Activated CD8-positive, alpha-beta memory T cell treated with anti-CD3 and anti-CD28 coated beads, Interleukin-2, amount 10 ng/mL, durations not matched to agents 7 days and 5 days (primary cell): ENCODE data around the gene WDR53. TPM values are rescaled to one million over a fixed set of nuclear protein-coding genes. Genes with fewer than 3 reads are reported as not detected.
"Not testable (repeated sequence)": the region's sequence is repeated elsewhere in the genome, so short reads cannot be mapped to it uniquely, and the experiment has no call there.

Experiments used
- ATAC-seq: fragments of 150-1000 bp; cut with Tn5 transposase; one replicate; pipeline ENCODE4 v1.10.0; 2021; ENCODE audit warnings: moderate library complexity
- CTCF ChIA-PET: fragments of 350-600 bp; sonication (Branson Sonifier 250); formaldehyde crosslinking; loops from one replicate; lab custom pipeline; 2021; ENCODE audit warnings: antibody characterized with exemption; lab: Charles Lee
- DNase-seq: peaks from one replicate; pipeline ENCODE4 v3.0.0-alpha.2; 2020
- H3K27ac Mint-ChIP-seq: one replicate; pipeline ENCODE4 v1.8.0; 2021; ENCODE audit warnings: mild to moderate bottlenecking, mixed read lengths
- H3K27me3 Mint-ChIP-seq: one replicate; pipeline ENCODE4 v1.8.0; 2021; ENCODE audit warnings: mixed read lengths
- H3K36me3 Mint-ChIP-seq: one replicate; pipeline ENCODE4 v1.8.0; 2021; ENCODE audit warnings: mild to moderate bottlenecking, mixed read lengths
- H3K4me1 Mint-ChIP-seq: one replicate; pipeline ENCODE4 v1.8.0; 2021; ENCODE audit warnings: mixed read lengths
- H3K4me3 Mint-ChIP-seq: one replicate; pipeline ENCODE4 v1.8.0; 2021; ENCODE audit warnings: mild to moderate bottlenecking, moderate library complexity, mixed read lengths
- H3K9me3 Mint-ChIP-seq: one replicate; pipeline ENCODE4 v1.8.0; 2022; ENCODE audit warnings: low read depth, mixed read lengths
- total RNA-seq, 2 experiments: library from RNA; stranded (reverse); gene quantifications; one replicate each; pipeline ENCODE4 v1.2.3, GENCODE V29; 2021

WDR53 gene
- total RNA-seq, 2 experiments from 2014 or later: 22.2 to 23.1 TPM

- H3K4me1 Mint-ChIP-seq: peaks cover 14% of the 10 kb centered on the region
- H3K4me3 Mint-ChIP-seq: peak overlapping the region; percentile 70
- CTCF ChIA-PET: interaction anchor here (1.1 to 1.9 kb wide), 4 partner anchors 11 to 69 kb away, joined by 3 to 8 read pairs (median 3); partner anchors contain the start of genes FBXO45 and WDR53
- peak; percentile 73 for DNase-seq
- peaks cover 24% of the 10 kb centered on the region for H3K27me3 Mint-ChIP-seq
- ATAC-seq: peak; percentile 42
- H3K9me3 Mint-ChIP-seq, H3K27ac Mint-ChIP-seq, H3K36me3 Mint-ChIP-seq: not testable (repeated sequence)
These were observed 29.8 kb upstream of the WDR53 start for GRCh38 chr3:196597971-196598733.

GRCh38 chr3:196596355-196596754, 28.0 kb upstream of the WDR53 start:
- DNase-seq (no peak), ATAC-seq (peak; percentile 39)
- Mint-ChIP-seq H3K36me3 (no peaks in the 10 kb centered on the region), H3K27ac (no peak overlapping the region), H3K27me3 (peaks cover 24% of the 10 kb centered on the region), H3K4me3 (no peak overlapping the region), H3K9me3 (no peaks in the 10 kb centered on the region), H3K4me1 (peaks cover 14% of the 10 kb centered on the region)
- CTCF ChIA-PET: interaction anchor here (0.9 to 1.1 kb wide), 2 partner anchors 9 to 68 kb away, joined by 4 to 6 read pairs; no protein-coding TSS in a partner anchor

DNA sequence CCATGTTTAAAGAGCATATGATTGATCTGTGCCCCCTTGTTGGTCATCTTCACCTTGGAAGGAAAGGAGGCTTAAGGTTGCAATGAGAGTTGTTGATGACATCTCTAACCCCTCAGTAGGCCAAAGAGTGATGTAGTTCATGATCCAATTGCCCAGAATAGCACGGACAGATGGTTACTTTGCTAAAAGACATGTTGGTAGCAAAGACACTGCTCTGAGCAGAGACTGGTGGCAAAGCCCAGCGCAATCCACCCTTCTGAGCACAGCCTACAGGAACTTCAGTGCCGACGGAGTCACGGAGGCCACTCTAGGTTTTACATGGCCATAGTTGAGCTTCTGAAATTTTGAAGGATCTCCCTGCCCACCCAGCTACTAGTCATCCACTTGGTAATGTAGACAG, 21.9 kb upstream of the WDR53 start:
- H3K27me3 Mint-ChIP-seq: no peaks in the 10 kb centered on the region
- H3K9me3 Mint-ChIP-seq: no peaks in the 10 kb centered on the region
- no peaks in the 10 kb centered on the region for H3K4me1 Mint-ChIP-seq
- CTCF ChIA-PET: interaction anchor here (0.7 to 1.8 kb wide), 4 partner anchors 12 to 62 kb away, joined by 3 to 4 read pairs (median 3); no protein-coding TSS in a partner anchor
- peak; percentile 30 for DNase-seq
- peaks cover 11% of the 10 kb centered on the region for H3K36me3 Mint-ChIP-seq
- no peak overlapping the region for H3K4me3 Mint-ChIP-seq
- ATAC-seq: no peak
- no peak overlapping the region for H3K27ac Mint-ChIP-seq

- no peak for DNase-seq
- no peaks in the 10 kb centered on the region for H3K9me3 Mint-ChIP-seq
- CTCF ChIA-PET: interaction anchor here (1.7 kb wide), 1 partner anchor 16 kb away, joined by 8 read pairs; the partner anchor contains the start of genes FBXO45 and WDR53
- H3K36me3 Mint-ChIP-seq: peaks cover 40% of the 10 kb centered on the region
- no peak for ATAC-seq
- peaks cover 5% of the 10 kb centered on the region for H3K4me1 Mint-ChIP-seq
- no peak overlapping the region for H3K27ac Mint-ChIP-seq
- H3K4me3 Mint-ChIP-seq: no peak overlapping the region
- no peaks in the 10 kb centered on the region for H3K27me3 Mint-ChIP-seq
These were observed 16.8 kb upstream of the WDR53 start for GRCh38 chr3:196585044-196585757.

DNA sequence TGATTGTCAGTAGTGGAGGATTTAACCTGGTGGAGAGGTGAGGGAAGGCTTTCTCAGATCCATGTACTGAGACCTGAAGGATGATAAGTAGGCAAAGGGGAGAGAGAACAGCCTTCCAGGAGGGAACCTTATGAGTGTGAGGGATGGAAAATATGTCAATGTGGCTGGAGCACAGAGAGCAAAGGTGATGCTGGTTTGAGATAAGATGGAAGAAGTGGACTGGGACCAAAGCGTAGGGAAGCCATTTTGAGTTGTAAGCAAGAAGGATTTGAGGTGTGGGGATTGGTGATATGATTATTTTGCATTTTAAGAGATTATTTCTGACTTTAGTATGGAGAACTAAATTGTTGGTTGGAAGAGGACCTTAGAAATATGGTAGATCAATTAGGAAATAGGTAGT, 4.0 kb upstream of the WDR53 start:
- CTCF ChIA-PET: interaction anchor here (1.0 to 2.2 kb wide), 4 partner anchors 13 to 43 kb away, joined by 3 to 7 read pairs (median 3); no protein-coding TSS in a partner anchor
- H3K9me3 Mint-ChIP-seq: no peaks in the 10 kb centered on the region
- peaks cover 7% of the 10 kb centered on the region for H3K36me3 Mint-ChIP-seq
- peaks cover 33% of the 10 kb centered on the region for H3K4me1 Mint-ChIP-seq
- no peak overlapping the region for H3K27ac Mint-ChIP-seq
- H3K27me3 Mint-ChIP-seq: no peaks in the 10 kb centered on the region
- DNase-seq (no peak), ATAC-seq (no peak)
- H3K4me3 Mint-ChIP-seq: no peak overlapping the region

DNA sequence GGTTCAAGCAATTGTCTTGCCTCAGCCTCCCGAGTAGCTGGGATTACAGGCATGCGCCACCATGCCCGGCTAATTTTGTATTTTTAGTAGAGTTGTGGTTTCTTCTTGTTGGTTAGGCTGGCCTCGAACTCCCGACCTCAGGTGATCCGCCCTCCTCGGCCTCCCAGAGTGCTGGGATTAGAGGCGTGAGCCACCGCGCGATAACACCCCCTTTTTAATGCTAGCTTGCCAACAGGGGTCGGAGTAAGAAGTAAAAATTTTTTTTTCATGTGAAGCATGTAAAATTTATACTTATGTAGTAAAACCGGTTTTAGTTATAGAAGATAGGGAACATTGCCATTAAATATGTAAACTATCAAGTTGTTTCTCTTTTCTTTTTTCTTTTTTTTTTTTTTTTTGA, 2.0 kb upstream of the WDR53 start:
- H3K9me3 Mint-ChIP-seq, H3K27ac Mint-ChIP-seq, DNase-seq, ATAC-seq, H3K27me3 Mint-ChIP-seq: not testable (repeated sequence)
- Mint-ChIP-seq H3K4me3 (peak overlapping the region; percentile 86), H3K36me3 (peaks cover 13% of the 10 kb centered on the region), H3K4me1 (peaks cover 39% of the 10 kb centered on the region)
- CTCF ChIA-PET: interaction anchor here (1.5 to 3.3 kb wide), 3 partner anchors 8 to 39 kb away, joined by 4 to 11 read pairs (median 8); no protein-coding TSS in a partner anchor

- Mint-ChIP-seq H3K27me3 (no peaks in the 10 kb centered on the region), H3K9me3 (no peaks in the 10 kb centered on the region), H3K4me1 (peaks cover 43% of the 10 kb centered on the region), H3K27ac (peak overlapping the region; percentile 87), H3K4me3 (peak overlapping the region; percentile 86), H3K36me3 (peaks cover 13% of the 10 kb centered on the region)
- DNase-seq (peak; percentile 77), ATAC-seq (peak; percentile 56)
- CTCF ChIA-PET: interaction anchor here (0.9 to 3.3 kb wide), 14 partner anchors 7 to 373 kb away, joined by 3 to 16 read pairs (median 4); partner anchors contain the start of genes NCBP2 and SENP5
These were observed 706 bp upstream of the WDR53 start for GRCh38 chr3:196569003-196569516.

DNA sequence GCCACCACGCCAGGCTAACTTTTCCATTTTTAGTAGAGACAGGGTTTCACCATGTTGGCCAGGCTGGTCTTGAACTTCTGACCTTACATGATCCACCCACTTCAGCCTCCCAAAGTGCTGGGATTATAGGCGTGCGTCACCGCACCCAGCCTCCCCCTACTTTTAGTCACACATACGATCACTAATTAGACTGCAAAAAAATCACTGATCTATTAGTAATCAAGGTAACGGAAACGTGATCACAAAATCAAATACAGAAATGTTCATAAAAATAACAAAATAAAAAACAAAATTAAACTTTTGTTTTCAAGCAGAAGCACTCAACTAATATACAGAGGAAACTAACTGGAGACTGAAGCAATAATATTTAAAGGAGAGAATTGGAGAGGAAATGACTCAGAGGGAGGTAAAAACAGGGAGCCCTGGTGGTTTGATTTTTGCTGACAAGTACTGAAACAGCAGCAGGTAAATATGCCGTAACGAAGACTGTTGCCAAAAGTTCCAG, 4.6 kb downstream of the WDR53 start:
- H3K4me1 Mint-ChIP-seq: peaks cover 56% of the 10 kb centered on the region
- H3K36me3 Mint-ChIP-seq: peaks cover 25% of the 10 kb centered on the region
- H3K27me3 Mint-ChIP-seq: no peaks in the 10 kb centered on the region
- H3K4me3 Mint-ChIP-seq: peak overlapping the region; percentile 23
- ATAC-seq (no peak), DNase-seq (peak; percentile 46)
- H3K27ac Mint-ChIP-seq: peak overlapping the region; percentile 90
- CTCF ChIA-PET: no interaction called here
- H3K9me3 Mint-ChIP-seq: no peaks in the 10 kb centered on the region

DNA sequence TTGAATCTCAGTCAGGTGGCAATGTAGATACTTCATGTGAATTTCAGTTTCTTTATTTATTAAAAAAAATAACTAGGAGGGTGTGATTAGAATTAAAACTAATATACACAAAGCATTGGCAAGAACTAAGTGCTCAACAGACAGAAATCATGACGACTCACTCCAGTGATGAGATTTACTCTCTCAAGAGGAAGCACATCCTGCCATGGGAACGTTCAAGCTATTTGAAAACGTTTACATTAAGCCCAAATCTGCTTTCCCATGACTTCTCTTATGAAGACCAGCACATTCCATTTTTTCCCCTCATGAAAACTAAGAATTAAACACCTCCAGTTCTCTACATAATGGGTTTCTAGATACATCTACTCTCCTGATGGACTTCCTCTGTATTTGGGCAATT, 8.5 kb downstream of the WDR53 start:
- H3K27me3 Mint-ChIP-seq: no peaks in the 10 kb centered on the region
- CTCF ChIA-PET: interaction anchor here (1.2 kb wide), 2 partner anchors 12 to 31 kb away, joined by 3 to 5 read pairs; no protein-coding TSS in a partner anchor
- peaks cover 34% of the 10 kb centered on the region for H3K4me1 Mint-ChIP-seq

GRCh38 chr3:196558476-196558875, 9.9 kb downstream of the WDR53 start:
- H3K36me3 Mint-ChIP-seq: peaks cover 24% of the 10 kb centered on the region
- CTCF ChIA-PET: interaction anchor here (0.6 kb wide), 1 partner anchor 20 kb away, joined by 4 read pairs; no protein-coding TSS in a partner anchor
- ATAC-seq: no peak

More for the DNA sequence above, 8.5 kb downstream of the WDR53 start:
- H3K27ac Mint-ChIP-seq: peak overlapping the region; percentile 14
- DNase-seq (no peak), ATAC-seq (no peak)
- peaks cover 20% of the 10 kb centered on the region for H3K36me3 Mint-ChIP-seq
- no peak overlapping the region for H3K4me3 Mint-ChIP-seq
- no peaks in the 10 kb centered on the region for H3K9me3 Mint-ChIP-seq

GRCh38 chr3:196557236-196557635, 11.1 kb downstream of the WDR53 start:
- ATAC-seq: no peak
- CTCF ChIA-PET: interaction anchor here (1.2 kb wide), 1 partner anchor 35 kb away, joined by 3 read pairs; no protein-coding TSS in a partner anchor
- Mint-ChIP-seq H3K27me3 (no peaks in the 10 kb centered on the region), H3K4me3 (no peak overlapping the region), H3K9me3 (no peaks in the 10 kb centered on the region), H3K4me1 (peaks cover 16% of the 10 kb centered on the region), H3K36me3 (peaks cover 22% of the 10 kb centered on the region), H3K27ac (no peak overlapping the region)
- DNase-seq: no peak

More at GRCh38 chr3:196558476-196558875, 9.9 kb downstream of the WDR53 start:
- no peak overlapping the region for H3K27ac Mint-ChIP-seq
- H3K9me3 Mint-ChIP-seq: no peaks in the 10 kb centered on the region
- H3K4me1 Mint-ChIP-seq: peaks cover 22% of the 10 kb centered on the region
- no peaks in the 10 kb centered on the region for H3K27me3 Mint-ChIP-seq
- no peak overlapping the region for H3K4me3 Mint-ChIP-seq
- DNase-seq: no peak

DNA sequence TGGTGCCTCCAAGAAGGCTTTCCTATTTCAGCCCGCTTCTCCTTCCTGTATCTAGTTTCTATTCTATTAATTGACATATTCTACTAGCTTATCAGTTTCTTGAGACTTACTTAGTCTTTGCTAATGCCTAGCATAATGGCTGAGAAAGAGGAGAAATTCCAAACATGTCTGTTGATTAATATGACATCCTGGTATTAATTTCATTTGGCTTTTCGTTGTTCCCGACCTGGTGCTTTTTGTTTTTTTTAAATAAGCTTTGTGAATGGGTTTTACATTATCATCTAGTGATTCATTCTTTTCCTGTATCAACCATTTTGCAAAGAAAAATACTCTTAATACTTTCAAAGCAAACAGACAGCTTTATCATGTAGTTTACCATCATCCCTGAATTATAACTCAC, 13.1 kb downstream of the WDR53 start:
- H3K4me1 Mint-ChIP-seq: peaks cover 11% of the 10 kb centered on the region
- CTCF ChIA-PET: interaction anchor here (0.6 to 2.1 kb wide), 5 partner anchors 18 to 176 kb away, joined by 3 to 7 read pairs (median 4); no protein-coding TSS in a partner anchor
- DNase-seq: no peak
- no peak overlapping the region for H3K4me3 Mint-ChIP-seq
- no peaks in the 10 kb centered on the region for H3K27me3 Mint-ChIP-seq
- ATAC-seq: no peak
- no peak overlapping the region for H3K27ac Mint-ChIP-seq
- peaks cover 6% of the 10 kb centered on the region for H3K9me3 Mint-ChIP-seq
- peaks cover 16% of the 10 kb centered on the region for H3K36me3 Mint-ChIP-seq
